ENCODE measurements around the gene NRAP.

DNA sequence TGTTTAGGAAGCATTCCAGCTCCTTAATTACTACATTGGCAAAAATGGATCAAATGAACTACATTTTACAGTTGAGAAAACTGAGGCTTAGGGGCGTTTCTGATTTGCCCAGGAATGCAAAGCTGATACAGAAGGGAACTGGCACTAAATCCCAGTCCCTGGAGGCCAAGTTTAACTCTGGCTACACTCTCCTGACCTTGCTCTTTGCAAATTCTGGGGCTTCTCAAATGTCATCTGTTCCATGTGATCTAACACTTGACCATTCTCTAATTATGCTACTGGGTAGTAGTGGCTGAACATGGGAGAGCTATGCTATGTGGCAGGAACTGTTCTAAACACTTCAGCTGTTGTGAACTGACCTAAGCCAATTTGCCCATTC is 122.3 kb downstream of the NRAP start:
- TF ChIP-seq FOXK2 (IDR thresholded peaks at IDR 0.05) (no peak), ARNT (IDR thresholded peaks at IDR 0.05) (no peak), L3MBTL2 (conservative IDR thresholded peaks at IDR 0.05) (no peak), SP1 (IDR thresholded peaks at IDR 0.05) (no peak), SUZ12 (IDR thresholded peaks at IDR 0.05) (no peak)
